GM18867 (cell line): Measurements from ENCODE around the gene APCDD1L.
"Not testable (repeated sequence)": the region's sequence is repeated elsewhere in the genome, so short reads cannot be mapped to it uniquely, and the experiment has no call there.

Experiments used
- ATAC-seq: cut with Tn5 transposase; IDR thresholded peaks from one replicate; pipeline ENCODE4 v1.9.1; 2021; ENCODE audit warnings: mild to moderate bottlenecking, moderate library complexity; ENCODE audit not compliant: unreplicated experiment

APCDD1L gene

DNA sequence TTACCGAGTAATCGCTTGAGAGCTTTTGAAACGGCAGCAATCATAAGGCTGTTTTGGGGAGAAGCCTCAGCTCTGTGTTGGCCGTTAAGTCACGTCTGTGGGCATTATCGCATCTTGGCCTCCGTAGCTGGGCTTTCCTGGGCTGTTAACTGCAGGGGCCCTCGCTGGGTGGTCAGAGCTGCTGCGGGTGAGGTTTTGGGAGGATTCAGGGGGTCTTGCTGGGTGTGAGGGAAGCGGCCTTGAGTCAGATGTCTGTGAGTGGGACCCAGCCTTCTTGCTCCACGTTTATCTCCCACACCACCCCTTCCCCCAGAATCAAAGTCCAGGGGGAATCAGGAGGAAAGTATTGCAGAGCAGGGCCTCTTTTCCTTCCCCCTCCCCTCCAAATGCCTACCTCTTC lies 3.2 kb upstream of the APCDD1L start:
- no peak for ATAC-seq

DNA sequence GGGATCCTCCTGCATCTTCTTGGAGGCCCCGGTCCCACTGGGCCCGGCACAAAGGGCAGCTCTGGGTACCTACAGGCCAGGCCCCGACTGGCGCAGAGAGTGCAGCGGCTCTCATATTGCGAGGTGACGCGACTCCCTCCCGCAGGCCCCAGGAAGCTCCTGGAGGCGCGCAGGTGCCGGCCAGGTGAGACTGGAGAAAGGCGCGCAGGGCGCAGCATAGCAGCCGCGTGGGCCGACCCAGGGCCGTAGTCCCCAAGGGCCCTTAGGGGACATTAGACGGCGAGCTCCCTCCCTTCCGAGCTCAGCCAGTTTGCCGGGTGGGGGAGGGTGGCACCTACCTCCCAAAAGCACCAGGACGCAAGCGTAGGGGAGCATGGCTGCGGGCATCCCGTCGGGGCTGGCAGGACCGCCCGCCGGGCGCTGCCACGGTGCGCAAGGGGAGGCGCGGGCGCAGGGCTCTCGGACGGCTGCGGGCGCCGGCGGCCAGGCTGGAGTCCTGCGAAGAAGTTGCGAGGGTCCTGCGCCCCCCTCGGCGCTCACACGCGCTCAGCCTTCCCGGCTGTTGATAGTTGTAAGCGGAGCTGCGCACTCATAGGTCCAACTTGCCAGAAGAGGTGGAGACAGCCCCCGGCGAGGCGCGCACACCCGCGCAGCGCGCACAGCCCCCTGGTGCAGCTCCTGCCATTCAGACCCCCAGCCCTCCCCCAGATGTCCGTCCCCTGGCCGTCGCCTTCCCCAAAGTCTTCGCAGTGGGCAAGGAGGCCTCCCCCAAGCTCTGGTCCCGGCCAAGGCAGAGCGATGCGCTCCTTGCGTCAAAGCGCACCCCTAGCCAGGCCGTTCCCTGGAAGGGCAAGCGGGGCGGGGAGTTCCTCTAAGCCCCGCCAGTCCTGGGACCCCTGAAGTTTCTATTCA lies 622 bp downstream of the APCDD1L start:
- ATAC-seq = no peak

DNA sequence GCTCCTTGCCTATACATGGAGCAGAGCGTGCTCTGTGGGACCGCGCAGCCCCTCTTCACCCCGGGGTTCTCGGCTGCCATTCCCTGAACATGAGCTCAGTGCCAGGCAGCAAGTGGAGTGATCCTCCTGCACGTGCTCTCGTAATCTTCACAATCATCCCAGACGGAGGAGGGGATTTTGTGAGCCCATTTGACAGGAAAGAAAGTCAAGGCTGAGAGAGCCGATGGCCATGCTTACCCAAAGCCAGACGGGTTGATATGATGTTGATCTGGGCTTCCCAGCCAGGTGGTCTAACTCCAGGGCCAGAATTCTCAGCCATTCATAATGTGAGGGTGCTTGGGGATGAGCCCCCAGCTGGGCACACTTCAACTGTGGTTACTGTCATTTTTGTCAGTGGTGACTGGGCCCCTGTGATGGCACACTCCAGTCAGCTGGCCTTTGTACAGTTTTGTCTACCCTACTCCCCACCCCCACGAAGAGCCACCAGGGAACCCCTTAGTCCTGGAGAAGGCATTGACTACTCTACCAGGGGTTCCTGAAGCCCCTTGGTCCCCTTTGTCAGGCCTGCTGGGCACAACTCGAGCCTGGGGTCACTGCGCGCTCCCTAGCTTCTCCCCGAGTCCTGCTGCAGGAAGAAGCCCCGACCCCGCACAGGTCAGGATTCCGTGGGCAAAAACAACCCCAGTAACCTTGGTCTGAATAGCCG lies 1.5 kb downstream of the APCDD1L start:
- ATAC-seq = no peak

DNA sequence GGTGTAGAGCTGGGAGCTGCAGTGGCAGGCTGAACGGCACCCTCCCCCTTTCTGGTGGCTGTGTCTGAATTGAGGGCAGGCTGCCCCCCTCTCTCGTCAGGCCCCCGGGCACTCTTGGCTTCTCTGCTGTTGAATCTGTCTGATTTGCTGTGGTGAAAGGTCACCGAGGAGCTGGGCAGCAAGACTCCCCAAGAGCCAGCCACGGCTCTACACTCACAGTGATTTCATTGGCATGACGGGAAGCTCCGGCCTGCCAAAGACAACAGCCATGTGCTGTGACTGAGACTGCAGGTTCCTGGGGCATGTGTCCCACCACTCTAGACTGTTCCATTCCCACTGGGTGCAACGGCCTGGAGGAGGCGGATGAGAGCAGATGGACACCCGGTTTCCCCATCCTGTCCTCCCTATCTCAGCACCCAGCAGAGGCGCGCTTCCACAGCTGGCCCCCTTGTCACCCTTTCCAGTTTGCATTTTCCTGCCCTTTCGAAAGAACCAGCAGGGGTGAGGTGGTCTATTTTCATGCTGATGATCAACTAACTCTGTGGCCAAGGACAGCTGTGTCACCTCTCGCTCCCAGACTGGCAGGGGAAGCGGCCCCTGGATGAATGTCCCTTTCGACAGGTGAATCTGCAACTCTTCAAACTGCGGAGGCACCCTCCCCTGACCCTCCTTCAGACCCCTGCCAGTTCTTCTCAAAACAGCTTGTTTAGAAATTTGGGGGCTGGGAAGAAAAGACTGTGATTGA lies 2.2 kb downstream of the APCDD1L start:
- no peak for ATAC-seq

DNA sequence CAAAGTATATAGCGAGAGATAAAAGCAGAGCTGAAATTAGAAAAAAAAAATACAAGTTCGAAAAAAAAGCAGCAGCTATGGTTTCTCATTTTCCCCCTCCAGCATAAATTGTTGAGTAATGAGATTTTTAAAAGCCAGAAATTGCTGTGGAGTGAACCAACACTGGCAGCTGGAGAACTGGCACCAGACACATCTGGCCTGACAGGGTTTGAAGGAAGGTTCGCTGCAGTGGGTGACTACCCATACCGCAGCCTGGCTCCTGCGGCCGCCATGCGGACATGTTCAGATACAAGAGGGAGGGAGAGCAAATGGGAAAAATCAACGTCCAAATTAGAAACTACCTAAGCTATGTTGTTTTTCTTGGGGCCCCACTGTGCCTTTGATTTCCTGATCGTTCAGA lies 3.3 kb downstream of the APCDD1L start:
- ATAC-seq = no peak

DNA sequence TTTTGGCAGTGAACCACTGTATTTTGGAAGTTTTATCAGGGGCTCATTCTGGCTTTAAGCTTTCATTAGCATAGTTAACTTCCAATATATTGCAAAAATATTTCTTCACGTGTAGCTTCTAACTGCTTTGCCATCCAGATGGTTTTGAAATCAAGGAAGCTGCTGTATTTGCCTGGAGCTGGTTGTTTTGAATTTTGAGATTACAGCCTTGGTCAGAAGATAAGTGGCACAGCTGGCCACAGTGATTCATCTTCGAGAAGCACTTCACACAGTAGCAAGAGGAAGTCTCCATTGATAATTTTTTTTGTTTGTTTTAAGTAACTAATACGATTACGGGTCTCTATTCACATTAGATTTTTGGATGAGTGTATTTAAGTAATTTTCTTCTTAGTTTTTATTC lies 3.8 kb downstream of the APCDD1L start:
- ATAC-seq = no peak

DNA sequence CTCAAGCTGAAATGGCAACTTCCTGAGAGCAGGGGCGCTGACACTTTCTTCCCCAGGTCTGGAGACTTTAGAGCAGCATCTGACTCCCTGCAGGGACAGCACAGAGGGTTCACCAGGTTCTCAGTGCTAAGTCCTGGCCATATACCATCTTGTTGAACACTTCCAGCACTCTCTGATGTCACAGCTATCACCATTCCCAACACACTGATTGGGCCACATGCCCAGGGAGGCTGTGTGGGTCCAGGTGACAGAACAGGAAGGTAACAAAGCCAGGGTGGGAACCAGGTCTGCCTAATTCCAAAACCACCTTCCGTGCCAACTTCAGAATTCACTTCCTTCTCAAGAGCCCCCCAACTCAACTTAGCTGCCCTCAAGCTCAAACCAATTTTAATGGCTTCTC lies 4.3 kb downstream of the APCDD1L start:
- no peak for ATAC-seq

DNA sequence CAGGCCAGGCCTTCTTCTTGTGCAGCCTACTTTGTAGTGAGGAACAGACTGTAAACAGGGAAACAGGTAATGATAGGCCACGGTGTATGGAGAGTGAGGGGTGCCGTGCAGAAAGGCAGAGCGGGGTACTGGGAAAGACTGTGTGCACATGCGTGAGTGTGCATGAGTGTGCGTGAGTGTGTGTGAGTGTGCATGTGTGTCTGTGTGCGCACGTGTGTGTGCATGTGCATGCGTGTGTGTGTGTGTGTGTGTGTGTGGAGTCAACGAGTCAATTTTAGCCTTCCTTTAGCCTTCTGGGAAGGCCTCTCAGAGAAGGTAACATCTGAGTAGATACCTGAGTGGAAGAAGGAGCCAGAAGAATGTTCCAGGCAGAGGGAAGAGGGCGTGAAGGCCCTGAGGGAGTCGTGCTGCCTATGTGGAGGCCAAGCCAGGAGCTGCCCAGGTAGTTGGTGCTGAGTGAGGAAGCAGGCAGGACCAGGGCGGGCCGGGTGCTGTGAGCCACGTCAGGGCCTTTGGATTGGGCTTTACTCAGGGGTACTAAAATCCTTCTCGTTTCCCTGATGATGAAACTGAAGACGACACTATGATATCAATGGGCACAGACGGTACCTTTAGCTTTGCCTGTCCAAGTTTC lies 6.3 kb downstream of the APCDD1L start:
- ATAC-seq = no peak

DNA sequence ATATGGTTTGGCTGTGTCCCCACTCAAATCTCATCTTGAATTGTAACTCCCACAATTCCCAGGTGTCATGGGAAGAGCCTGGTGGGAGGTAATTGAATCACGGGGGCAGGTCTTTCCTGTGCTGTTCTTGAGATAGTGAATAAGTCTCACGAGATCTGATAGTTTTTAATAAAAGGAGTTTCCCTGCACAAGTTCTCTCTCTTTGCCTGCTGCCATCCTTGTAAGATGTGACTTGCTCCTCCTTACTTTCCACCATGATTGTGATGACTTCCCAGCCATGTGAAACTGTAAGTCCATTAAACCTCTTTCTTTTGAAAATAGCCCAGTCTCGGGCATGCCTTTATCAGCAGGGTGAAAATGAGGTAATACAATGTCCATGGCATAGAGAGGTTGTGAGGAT lies 8.2 kb downstream of the APCDD1L start:
- not testable (repeated sequence) for ATAC-seq

DNA sequence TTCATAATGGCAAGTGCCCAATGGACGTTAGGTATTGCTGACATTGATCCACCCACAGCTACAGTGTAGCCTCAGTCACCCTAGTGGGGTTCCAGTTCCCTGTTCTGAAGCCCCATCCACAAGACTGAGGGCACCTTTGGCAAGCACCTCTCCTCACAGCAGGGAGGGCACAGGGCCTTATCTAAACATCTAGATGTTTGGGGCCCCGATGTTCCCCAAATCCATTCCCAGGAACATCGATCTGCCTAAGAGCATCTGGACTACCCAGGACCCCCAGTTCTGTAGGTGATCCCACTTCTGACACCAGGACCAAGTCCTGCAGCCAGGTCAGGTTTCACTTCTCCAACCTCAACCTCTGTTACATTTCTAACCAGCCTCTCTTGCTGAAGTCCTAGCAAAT lies 10.6 kb downstream of the APCDD1L start:
- ATAC-seq = no peak

DNA sequence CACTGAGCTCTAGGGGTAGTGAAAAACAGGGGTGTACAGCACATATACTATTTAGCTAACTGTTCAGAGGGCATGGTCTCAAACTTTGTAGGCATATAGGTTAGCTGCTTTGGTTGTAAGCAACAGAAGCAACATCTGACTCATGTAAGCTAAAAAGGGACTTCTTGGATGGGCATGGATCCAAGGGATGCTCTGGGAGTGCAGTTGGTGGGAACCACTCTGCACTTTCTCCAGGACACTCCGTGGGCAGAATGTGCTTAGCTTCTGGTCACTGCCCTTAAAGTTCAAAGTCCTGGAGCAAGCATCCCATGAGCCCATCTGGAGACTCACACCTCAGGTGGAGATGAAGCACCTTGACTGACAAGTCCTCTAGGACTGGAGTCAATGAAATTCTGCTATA lies 11.5 kb downstream of the APCDD1L start:
- ATAC-seq = no peak

DNA sequence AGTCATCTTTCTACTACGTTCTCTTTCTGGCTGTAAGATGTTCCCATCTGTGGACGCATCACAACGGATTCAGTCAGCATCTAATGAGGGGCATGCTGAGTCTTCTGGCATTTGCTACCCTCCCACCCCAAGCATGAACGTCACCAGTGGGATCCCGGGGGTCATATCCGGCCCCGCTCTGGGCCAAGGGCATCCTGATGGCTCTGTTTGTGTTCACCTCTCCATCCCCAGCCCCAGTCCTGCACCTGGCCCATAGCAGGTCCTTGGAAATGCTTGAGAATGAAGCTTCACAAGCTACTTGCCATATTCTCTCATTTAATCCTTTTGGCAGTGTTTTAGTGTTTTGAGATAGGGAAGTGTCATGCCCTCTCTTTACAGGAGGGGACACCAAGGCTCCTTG lies 14.9 kb downstream of the APCDD1L start:
- ATAC-seq = no peak

DNA sequence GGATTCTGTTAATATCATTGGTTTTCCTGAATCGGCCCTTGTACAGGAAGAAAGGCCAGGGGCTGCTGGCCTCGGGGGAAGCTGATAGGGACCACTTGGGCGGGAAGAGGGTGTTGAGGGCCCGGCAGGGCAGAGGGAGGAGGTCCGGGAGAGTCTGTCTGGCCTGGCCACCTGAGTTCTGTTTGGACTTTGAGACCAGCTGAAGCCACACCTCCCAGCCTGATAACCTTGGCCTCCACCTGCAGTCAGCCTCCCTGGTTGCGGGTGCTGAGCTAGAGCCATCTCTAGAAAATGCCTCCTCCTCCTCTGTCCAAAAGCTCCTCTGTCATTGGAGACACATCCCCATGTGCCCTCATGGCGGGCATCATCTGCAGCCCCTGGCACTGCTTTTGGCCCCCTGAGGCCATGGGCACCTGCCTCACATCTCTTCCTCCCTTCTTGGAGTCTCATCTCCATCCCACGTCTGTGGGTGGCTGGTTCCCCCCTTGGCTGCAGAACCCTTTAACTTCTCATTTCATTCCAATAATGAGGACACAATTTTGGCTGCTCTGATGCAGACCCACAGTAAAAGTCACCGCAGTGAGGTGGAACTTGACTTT lies 16.6 kb downstream of the APCDD1L start:
- no peak for ATAC-seq

DNA sequence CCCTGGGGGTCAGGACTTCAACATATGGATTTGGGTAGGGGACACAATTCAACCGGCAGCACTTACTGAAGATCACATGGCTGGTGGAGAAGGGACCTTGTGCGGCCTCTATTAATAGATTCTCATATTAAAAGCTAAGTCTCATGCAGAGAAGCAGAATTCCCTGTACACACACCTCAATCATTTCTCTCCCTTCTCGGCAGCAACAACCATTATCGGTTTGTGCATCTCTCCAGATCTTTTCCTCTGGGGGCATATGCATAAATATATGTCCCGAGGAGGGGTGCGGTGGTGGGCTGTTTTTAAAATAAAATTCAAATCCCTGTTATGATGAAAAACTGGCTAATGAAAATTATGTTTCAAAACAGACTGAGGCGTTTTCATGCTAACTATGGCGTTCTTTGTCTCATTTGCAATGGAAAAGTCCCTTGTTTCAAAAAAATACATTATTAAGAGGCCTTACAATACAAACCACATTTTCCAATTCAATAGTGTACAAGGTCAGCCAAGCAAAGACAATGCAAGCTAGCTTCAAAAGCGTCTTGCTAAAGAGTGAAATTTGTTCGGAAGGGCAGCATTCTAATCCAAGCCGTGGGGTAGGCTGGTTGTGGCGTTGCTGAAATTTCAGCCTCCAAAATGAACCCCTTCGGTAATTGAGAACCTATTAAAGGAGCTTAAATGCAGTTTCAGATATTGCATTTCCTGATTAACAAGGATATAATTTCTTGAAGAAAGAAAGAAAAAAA lies 17.3 kb downstream of the APCDD1L start:
- no peak for ATAC-seq

DNA sequence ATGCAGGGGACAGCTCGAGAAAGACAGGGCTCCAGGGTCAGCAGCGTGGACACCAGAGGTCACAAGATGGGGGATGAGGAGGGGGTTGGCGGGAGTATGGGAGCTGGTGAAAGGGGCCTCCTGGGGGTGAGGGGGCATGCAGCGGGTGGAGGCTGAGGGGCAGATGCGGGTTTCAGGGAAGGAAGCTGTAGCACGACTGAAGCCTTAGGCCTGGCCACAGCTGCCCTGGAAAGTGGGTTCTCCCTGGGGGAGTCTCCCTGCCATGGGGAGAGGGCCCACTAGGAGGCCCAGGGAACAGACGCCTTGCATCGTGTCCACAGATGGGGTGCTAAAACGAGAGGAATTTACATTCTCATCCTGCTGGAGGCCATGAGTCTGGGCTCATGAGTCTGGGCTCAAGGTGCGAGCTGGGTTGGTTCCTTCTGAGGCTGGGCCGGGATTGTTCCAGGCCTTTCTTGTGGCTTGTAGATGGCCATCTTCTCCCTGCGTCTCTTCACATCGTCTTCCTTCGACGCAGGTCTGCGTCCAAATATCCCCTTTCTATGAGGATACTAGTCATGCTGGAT lies 18.0 kb downstream of the APCDD1L start:
- ATAC-seq = no peak

DNA sequence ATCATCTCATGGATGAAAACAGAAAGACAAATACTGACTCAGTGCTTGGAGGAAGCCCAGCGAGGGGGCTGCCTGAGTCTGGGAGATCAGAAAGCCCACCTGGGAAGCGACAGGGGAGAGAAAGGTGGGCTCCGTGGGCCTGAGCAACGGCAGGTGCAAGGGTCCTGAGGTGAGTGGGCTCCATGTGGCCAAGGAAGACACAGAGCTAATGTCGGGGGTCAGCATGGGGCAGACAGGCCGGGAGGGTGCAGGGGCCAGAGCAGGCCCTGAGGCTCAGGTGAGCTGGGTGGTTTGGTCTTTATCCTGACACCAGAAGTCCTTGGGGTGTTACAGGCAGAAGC lies 18.8 kb downstream of the APCDD1L start:
- no peak for ATAC-seq

DNA sequence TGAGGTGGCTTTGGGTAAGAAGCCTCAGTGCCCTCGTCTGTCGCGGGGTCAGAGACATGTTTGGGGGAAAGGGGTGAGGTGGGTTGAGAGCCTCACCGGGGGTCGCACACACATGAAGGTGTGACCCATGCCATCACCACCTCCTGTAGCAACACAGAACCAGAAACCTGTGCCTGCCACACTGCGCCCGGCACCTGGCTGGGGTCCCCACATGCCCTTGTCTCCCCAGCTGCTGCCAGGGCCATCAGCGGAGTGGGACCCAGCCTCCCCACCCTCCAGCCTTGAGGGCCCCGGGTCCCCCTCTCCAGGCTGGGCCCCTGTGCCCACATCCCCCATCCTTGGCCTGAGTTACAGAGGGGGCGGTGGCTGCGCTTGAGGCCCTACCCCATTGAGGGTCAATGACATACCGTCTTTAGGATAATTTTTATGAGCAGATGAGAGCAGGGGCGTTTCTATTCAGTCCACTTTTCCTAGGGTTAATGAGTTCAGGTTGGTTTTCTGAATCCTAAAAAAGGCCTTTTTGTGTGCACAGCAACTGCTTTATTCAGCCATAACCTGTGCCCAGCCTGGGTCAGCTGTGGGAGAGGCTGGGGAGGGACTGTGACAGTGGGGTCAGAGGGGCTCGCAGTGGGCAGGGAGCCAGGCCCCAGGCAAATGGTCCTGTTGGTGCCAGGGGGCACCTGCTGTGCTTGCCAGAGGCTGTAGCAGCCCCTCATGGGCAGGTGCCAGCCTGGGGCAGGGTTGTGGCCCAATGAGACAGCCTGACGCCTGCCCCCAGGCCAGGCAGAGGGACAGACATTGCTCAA lies 19.4 kb downstream of the APCDD1L start:
- no peak for ATAC-seq

DNA sequence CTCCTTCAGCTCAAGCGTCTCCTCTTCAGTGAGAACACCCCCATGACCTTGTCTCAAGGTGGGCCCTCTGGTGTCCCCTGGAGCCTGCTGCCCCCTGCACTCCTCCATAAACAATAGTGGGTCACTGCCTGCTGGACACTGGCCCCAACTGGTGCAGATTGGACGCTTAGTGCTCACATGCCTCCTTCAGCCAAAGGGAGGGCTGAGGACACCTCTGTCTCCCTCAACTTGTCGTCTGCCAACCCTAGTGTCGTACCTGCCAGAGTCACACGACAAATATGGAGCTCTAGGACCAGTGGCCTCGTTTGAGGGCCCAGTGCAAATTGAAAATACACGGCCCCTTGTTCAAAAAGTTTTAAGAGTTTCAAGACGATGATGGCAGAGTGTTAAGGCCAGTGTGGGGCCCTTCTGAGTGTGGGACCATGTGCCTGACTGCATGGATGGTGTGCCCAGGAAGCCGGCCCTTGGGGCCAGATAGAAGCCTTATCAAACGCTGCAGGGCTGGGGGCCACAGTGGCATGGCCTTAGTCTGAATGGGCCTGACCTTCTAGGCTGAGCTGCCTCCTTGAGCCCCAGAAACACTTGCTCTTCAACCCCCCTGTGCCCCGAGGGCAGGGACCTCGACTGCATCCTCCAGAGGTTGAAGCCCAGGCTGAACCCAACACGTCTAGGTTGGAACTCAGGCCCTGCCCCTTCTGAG lies 20.1 kb downstream of the APCDD1L start:
- no peak for ATAC-seq
